Activated naive CD4-positive, alpha-beta T cell treated with anti-CD3 and anti-CD28 coated beads, Interleukin-2, amount 50 U/mL, for 72 hours (primary cell): Measurements from ENCODE around the gene CLSTN2. TPM values are rescaled to one million over a fixed set of nuclear protein-coding genes. Genes with fewer than 3 reads are reported as not detected.

Experiments
- ATAC-seq, 2 donors: fragments of 150-1000 bp; cut with Tn5 transposase; 2 replicates each; pipeline ENCODE4 v1.10.0; 2021; ENCODE audit warnings: mild to moderate bottlenecking in 2 of 2, moderate library complexity in 2 of 2
- DNase-seq, 2 donors: peaks; one replicate each; pipeline ENCODE4 v3.0.0; 2021 to 2022; ENCODE audit warnings: low spot score in 2 of 2
- H3K27ac Mint-ChIP-seq, 2 donors: one replicate each; pipeline ENCODE4 v1.8.0; 2022; ENCODE audit warnings: mild to moderate bottlenecking in 2 of 2, mixed read lengths in 2 of 2
- H3K36me3 Mint-ChIP-seq, 2 donors: one replicate each; pipeline ENCODE4 v1.8.0; 2022; ENCODE audit warnings: mixed read lengths in 2 of 2
- H3K9me3 Mint-ChIP-seq, 2 donors: one replicate each; pipeline ENCODE4 v1.8.0; 2022; ENCODE audit warnings: mixed read lengths in 2 of 2
- total RNA-seq, 2 donors: library from RNA; stranded (reverse); gene quantifications; one replicate each; pipeline ENCODE4 v1.2.3, GENCODE V29; 2022

The CLSTN2 gene
- total RNA-seq, 2 donors from 2014 or later = not detected

GRCh38 chr3:140303875-140304274 lies 368.9 kb downstream of the CLSTN2 start:
- Mint-ChIP-seq H3K9me3 (peaks cover 0 to 10% of the 10 kb centered on the region in 2 donors), H3K27ac (no peak overlapping the region), H3K36me3 (no peaks in the 10 kb centered on the region)
- DNase-seq = no peak
- ATAC-seq = peak in 1 of 2 donors; percentile 92

DNA sequence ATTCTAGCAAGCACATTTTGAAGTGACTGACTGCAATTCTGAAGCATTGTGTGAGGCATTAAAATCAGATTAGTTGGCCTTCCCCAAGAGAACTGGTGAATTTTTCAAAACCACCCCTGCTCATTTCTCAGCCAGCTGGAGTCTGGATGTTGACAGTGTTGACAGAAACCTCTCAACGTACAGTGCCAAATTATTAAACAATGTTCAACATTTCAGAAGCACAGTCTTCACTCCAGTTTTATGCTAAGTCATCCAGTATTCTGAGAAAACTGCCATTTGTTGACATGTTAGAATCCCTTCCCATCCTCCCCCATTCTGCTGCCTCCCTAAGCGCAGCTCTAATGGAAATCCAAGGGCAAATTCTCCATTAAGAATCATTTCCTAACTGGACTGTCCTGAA lies 373.6 kb downstream of the CLSTN2 start:
- H3K9me3 Mint-ChIP-seq = peaks cover 0 to 10% of the 10 kb centered on the region in 2 donors
- ATAC-seq (no peak), DNase-seq (no peak)
- no peaks in the 10 kb centered on the region for H3K36me3 Mint-ChIP-seq
- no peak overlapping the region for H3K27ac Mint-ChIP-seq

- H3K9me3 Mint-ChIP-seq = peaks cover 0 to 10% of the 10 kb centered on the region in 2 donors
- no peak overlapping the region for H3K27ac Mint-ChIP-seq
- ATAC-seq = no peak
- DNase-seq = no peak
- H3K36me3 Mint-ChIP-seq = no peaks in the 10 kb centered on the region
These were observed 376.4 kb downstream of the CLSTN2 start for GRCh38 chr3:140311428-140311827.

DNA sequence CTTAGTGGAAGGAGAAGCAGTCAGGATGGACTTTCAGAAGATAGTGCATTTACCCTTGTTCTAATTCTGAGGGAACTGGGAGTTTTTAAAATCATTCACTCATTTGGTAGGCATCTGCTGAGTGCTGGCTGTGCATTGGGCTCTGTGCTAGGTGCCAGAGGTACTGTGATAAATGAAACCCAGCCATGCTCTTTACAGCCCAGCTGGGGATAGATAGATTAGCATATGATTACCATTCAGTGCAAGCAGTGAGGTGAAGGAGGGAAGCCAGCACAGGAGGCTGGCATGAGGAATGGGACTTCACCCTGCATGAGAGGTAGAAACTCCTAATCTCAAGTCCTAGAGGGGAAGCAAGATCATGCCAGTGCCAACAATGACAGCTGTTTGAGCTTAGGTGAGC lies 381.0 kb downstream of the CLSTN2 start:
- DNase-seq (no peak), ATAC-seq (no peak)
- Mint-ChIP-seq H3K9me3 (no peaks in the 10 kb centered on the region), H3K27ac (no peak overlapping the region), H3K36me3 (no peaks in the 10 kb centered on the region)

DNA sequence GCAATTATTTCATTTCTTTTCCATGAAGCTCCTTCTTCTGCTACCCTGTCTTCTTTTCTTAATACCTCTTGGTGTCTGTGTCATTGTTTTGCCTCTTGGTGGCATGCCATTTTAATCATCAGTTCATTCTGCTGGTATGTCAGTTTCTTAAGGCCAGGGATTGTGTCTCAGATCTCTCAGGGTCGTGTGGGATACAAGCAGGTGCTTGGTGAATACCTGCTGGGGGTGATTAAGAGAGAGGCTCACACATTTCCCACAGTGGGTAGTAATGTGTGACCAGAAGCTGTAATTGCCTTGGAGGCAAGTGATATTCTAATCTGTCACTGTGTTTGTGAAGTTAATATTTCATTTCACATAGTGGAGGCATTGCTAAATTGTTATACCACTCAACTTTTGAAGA lies 381.5 kb downstream of the CLSTN2 start:
- ATAC-seq (no peak), DNase-seq (no peak)
- Mint-ChIP-seq H3K36me3 (no peaks in the 10 kb centered on the region), H3K9me3 (no peaks in the 10 kb centered on the region), H3K27ac (no peak overlapping the region)

DNA sequence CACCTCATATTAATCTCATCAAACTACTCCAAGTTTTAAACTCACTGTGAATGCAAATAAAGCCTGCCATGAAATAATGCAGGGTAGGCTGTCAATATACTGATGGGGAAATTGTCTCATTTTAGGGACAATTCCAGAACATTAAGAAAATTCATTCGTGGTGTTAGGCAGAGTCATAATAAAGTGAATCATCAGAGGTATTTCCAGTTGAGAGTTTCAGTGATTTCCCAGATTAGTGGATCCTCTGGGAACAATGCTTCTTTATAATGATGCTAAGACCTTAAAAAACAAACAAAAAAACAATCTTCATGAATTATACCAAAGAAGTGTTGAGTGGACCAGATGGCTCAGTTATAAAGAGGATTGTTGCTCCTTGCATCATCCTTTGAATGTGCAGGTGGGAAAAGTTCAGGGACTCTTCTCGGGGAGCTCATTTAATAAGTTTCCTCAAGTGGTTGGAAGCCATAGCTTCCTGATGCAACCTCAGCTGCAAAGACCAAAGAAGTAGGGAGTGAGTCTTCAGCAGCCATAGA lies 381.9 kb downstream of the CLSTN2 start:
- DNase-seq = no peak
- no peak overlapping the region for H3K27ac Mint-ChIP-seq
- ATAC-seq = no peak
- no peaks in the 10 kb centered on the region for H3K36me3 Mint-ChIP-seq
- H3K9me3 Mint-ChIP-seq = no peaks in the 10 kb centered on the region

DNA sequence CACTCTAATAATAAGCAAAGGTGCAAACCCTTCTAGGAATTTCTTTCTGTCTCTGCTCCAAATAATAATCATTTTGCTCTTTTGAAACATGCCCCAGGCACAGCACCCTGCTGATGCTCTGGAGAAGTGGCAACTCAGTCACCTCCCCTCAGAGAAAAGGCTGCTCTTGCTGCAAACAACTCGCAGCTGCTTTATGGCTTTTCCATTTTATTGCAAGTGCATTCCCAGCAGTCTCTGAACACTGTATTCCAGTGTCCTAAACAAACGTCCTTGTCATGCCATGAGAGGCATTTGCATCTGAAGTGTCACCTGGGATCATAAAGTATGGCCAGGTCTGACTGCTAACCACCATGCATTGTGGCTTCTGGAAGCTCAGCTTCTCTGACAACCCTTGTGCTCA lies 384.8 kb downstream of the CLSTN2 start:
- no peaks in the 10 kb centered on the region for H3K9me3 Mint-ChIP-seq
- no peaks in the 10 kb centered on the region for H3K36me3 Mint-ChIP-seq
- DNase-seq = no peak
- ATAC-seq = no peak
- H3K27ac Mint-ChIP-seq = no peak overlapping the region

DNA sequence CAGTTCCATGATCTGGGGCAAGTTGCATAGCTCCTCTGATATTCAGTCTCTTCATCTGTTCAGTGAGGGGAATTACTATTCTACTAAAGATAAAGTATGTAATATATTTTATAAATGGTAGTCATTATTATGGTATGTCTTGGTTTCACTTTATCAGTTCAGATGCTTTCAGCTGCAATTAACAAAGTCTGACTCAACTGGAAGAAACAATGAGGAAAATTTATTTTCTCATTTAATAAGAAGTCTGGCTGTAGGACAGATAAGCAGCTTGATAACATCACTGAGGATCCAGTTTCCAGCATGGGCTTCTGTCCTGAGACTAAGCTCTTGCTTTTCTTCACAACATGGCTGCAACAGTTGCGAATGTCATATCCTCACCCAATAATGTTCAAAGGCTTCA lies 388.6 kb downstream of the CLSTN2 start:
- no peak for ATAC-seq
- no peak for DNase-seq
- H3K36me3 Mint-ChIP-seq = no peaks in the 10 kb centered on the region
- H3K9me3 Mint-ChIP-seq = no peaks in the 10 kb centered on the region
- H3K27ac Mint-ChIP-seq = no peak overlapping the region

GRCh38 chr3:140332131-140332530 lies 397.1 kb downstream of the CLSTN2 start:
- ATAC-seq = no peak
- Mint-ChIP-seq H3K9me3 (no peaks in the 10 kb centered on the region), H3K27ac (no peak overlapping the region), H3K36me3 (no peaks in the 10 kb centered on the region)
- DNase-seq = no peak

GRCh38 chr3:140334132-140334929 lies 399.3 kb downstream of the CLSTN2 start:
- Mint-ChIP-seq H3K36me3 (no peaks in the 10 kb centered on the region), H3K27ac (no peak overlapping the region), H3K9me3 (no peaks in the 10 kb centered on the region)
- ATAC-seq (no peak), DNase-seq (no peak)

GRCh38 chr3:140336465-140336864 lies 401.5 kb downstream of the CLSTN2 start:
- H3K36me3 Mint-ChIP-seq = no peaks in the 10 kb centered on the region
- ATAC-seq (no peak), DNase-seq (no peak)
- H3K27ac Mint-ChIP-seq = no peak overlapping the region
- H3K9me3 Mint-ChIP-seq = no peaks in the 10 kb centered on the region

DNA sequence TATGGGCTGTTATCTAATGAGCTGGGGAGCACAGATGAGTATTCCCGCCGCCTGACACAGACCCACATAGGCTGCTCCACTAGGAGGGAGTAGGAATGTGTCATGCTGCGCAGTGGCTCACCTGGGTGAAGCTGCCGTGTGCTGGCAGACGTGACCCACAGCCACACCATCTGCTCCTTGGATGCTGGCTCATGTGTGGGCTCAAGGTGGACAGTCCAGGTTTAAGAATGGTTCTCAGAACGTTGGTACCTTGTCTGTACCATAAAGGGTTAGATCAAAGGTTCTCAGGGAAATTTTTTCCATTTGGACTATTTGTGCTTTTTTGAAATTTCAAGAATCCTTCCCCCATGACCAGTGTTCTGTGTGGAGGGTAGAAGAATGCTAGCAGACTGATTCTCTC lies 403.9 kb downstream of the CLSTN2 start:
- DNase-seq = no peak
- no peak overlapping the region for H3K27ac Mint-ChIP-seq
- H3K9me3 Mint-ChIP-seq = peaks cover 0 to under 1% of the 10 kb centered on the region in 2 donors
- no peaks in the 10 kb centered on the region for H3K36me3 Mint-ChIP-seq
- no peak for ATAC-seq

- ATAC-seq (no peak), DNase-seq (no peak)
- Mint-ChIP-seq H3K36me3 (no peaks in the 10 kb centered on the region), H3K9me3 (peaks cover 0 to 4% of the 10 kb centered on the region in 2 donors), H3K27ac (no peak overlapping the region)
These were observed 406.2 kb downstream of the CLSTN2 start for GRCh38 chr3:140341203-140341602.

DNA sequence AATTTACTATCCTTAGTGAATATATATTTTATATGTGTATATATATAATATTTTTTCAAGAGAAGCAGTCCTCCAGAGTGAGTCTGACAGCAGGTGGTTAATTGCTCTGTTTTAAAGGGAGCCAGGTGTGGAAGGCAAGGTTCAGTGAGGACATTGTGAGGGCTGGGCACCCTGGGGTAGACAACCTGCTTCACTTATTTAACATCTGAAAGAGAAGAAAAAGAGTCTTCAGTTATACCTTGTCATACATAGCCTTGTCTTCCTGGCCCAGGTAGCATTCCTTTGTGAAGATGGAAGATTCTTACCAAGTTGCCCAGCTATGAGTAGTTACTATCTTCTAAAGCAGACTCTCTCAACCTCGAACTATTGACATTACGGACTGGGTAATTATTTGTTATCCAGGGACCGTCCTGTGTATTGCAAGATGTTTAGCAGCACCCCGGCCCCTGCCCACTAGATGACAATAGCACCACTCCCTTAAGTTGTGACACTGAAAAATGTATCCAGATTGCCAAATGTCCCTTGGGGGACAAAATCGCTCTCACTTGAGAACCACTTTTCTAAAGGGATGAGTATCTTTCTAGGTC lies 406.9 kb downstream of the CLSTN2 start:
- Mint-ChIP-seq H3K36me3 (no peaks in the 10 kb centered on the region), H3K27ac (no peak overlapping the region), H3K9me3 (peaks cover 0 to 4% of the 10 kb centered on the region in 2 donors)
- no peak for DNase-seq
- no peak for ATAC-seq

GRCh38 chr3:140342668-140343067 lies 407.7 kb downstream of the CLSTN2 start:
- no peak overlapping the region for H3K27ac Mint-ChIP-seq
- no peaks in the 10 kb centered on the region for H3K36me3 Mint-ChIP-seq
- ATAC-seq = no peak

DNA sequence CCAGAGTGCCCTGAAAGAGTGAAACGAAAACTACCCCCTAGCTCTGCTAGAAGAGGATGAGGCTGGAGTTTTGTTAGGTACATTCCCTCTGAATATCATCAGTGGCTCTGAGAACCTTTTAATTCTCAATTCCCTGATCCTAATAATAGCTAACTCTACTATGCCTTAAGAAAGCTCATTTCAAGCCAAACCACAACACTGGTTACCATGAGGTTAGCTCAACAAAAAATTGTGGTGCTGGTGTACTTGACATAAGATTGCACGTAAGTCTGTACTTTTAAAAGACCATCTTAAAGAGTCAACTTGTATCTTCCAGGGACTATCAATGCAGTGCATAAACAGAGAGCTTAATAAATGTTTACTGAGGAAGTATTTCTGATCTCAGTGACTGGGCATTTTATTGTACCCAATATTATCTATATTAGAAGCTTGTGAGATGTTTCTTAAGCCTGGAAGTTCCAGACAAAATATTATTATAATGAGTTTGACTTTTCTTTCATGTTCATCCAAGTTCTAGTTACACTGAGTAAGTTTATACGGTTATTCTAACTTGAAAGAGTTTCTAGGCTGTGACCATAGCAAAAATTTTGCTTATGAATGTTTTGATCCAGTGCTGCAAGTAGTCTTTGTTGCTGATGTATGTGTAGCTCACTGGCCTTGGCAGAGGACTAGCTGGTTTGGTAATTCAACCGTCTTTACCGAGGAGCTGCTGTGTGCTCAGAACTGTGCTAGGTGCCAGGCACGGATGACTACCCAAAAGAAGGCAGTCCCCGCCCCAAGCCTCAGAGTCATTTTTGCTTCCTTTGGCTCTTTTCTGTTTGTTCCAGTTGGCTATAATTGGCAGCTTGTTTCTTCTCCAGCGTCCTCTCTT lies 408.5 kb downstream of the CLSTN2 start:
- no peak for ATAC-seq
- Mint-ChIP-seq H3K27ac (no peak overlapping the region), H3K36me3 (no peaks in the 10 kb centered on the region), H3K9me3 (peaks cover 4% of the 10 kb centered on the region in 2 donors)
- DNase-seq = no peak

More at GRCh38 chr3:140342668-140343067, 407.7 kb downstream of the CLSTN2 start:
- peaks cover 0 to 4% of the 10 kb centered on the region in 2 donors for H3K9me3 Mint-ChIP-seq
- DNase-seq = no peak

GRCh38 chr3:140344082-140344454 lies 409.1 kb downstream of the CLSTN2 start:
- Mint-ChIP-seq H3K27ac (no peak overlapping the region), H3K9me3 (peaks cover 4 to 9% of the 10 kb centered on the region in 2 donors), H3K36me3 (peaks cover 0 to 4% of the 10 kb centered on the region in 2 donors)
- ATAC-seq = no peak
- DNase-seq = no peak
